ENCODE data around the gene CA12.

DNA sequence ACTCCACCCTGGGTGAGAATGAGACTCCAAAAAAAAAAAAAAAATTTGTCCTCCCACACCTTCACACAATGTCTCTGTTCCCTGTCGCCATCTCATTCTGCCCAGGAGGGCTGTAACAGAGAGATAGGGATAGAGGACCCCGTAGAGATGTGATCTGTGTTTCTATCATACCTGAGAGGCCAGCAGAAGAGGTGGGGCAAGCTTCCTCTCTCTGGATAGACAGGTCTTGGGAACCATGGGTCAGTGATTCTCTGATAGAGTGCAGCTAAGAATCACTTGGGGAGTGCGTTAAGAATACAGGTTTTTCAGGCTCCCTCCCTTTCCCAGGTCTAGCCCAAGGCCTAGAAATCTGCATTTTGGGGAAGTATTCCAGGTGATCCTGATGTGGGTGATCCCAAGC lies 8.3 kb downstream of the CA12 start:
- no peak for TF ChIP-seq MXI1 (IDR thresholded peaks at IDR 0.05; ENCODE audit: low read depth, low read length)
- no peak for TF ChIP-seq ZNF274 (IDR thresholded peaks at IDR 0.05; ENCODE audit: insufficient read depth, insufficient read length)
